Endothelial cell of umbilical vein (primary cell): ENCODE measurements around the gene FAM118A. TPM values are rescaled to one million over a fixed set of nuclear protein-coding genes. Genes with fewer than 3 reads are reported as not detected.

Experiments
- BruUV-seq: library from RNA; stranded (reverse); fragments of 400-500 nt; replicated peaks from 2 replicates; lab custom pipeline; 2021; lab: Mats Ljungman, UMichigan
- CTCF ChIA-PET: fragments of 300-600, 350-600 bp; sonication (Branson Sonifier 250); formaldehyde crosslinking; loops from one replicate; lab custom pipeline; 2021; ENCODE audit warnings: antibody characterized with exemption, inconsistent platforms; lab: Charles Lee
- POLR2A ChIA-PET: fragments of 300-600, 350-600 bp; sonication (Branson Sonifier 250); formaldehyde crosslinking; loops from one replicate; lab custom pipeline; 2021; ENCODE audit warnings: antibody characterized with exemption, inconsistent platforms; lab: Charles Lee
- DNase-seq: peaks from one replicate; pipeline ENCODE4 v3.0.0-alpha.2; 2011; ENCODE audit warnings: low read depth, low spot score
- FAIRE-seq: peaks from 2 replicates; lab custom pipeline; 2011; peaks lifted over from hg19 to GRCh38; lab: Jason Lieb, UNC
- H2AFZ ChIP-seq: 2 replicates; pipeline ENCODE4 v1.6.0; 2012; ENCODE audit warnings: low read depth, low read length, control low read depth, inconsistent platforms
- H3K27ac ChIP-seq: 2 replicates; pipeline ENCODE4 v1.5.1; 2011; ENCODE audit warnings: low read depth, mild to moderate bottlenecking, control low read depth, low read length, moderate library complexity; ENCODE audit not compliant: insufficient read depth
- H3K27me3 ChIP-seq, 2 experiments: 2 replicates each; pipeline versions ENCODE4 v1.6.0 to v1.6.1; 2011; ENCODE audit warnings: low read length in 2 of 2, mixed read lengths in 1 of 2; ENCODE audit not compliant: control insufficient read depth in 2 of 2, insufficient read depth in 2 of 2
- H3K36me3 ChIP-seq, 2 experiments: 2 replicates in 1 of 2; 3 replicates in 1 of 2; pipeline ENCODE4 v1.5.1; 2011; ENCODE audit warnings: low read length in 2 of 2, mild to moderate bottlenecking in 1 of 2, moderate library complexity in 1 of 2; ENCODE audit not compliant: control insufficient read depth in 2 of 2, insufficient read depth in 2 of 2; ENCODE audit errors: extremely low read depth in 1 of 2
- H3K4me1 ChIP-seq: 3 replicates; pipeline ENCODE4 v1.5.1; 2011; ENCODE audit warnings: mild to moderate bottlenecking, low read length; ENCODE audit not compliant: control insufficient read depth, insufficient read depth; ENCODE audit errors: extremely low read depth
- H3K4me2 ChIP-seq: 2 replicates; pipeline ENCODE4 v1.6.1; 2011; ENCODE audit warnings: low read length, control low read depth, mixed read lengths; ENCODE audit not compliant: insufficient read depth
- H3K4me3 ChIP-seq, 3 experiments: fragments of 200-600 bp in 1 of 3; sonication (generic), shearing (Covaris generic) in 1 of 3; replicated peaks in 1 of 3; 2 replicates each; pipeline ENCODE4 v1.5.1; 2011 to 2016; ENCODE audit warnings: control low read depth in 3 of 3, low read length in 3 of 3, mild to moderate bottlenecking in 2 of 3, inconsistent platforms in 1 of 3, low read depth in 1 of 3, moderate library complexity in 1 of 3; ENCODE audit not compliant: insufficient read depth in 1 of 3
- H3K79me2 ChIP-seq: 2 replicates; pipeline ENCODE4 v1.6.0; 2012; ENCODE audit warnings: low read length, inconsistent platforms; ENCODE audit not compliant: control insufficient read depth, insufficient read depth
- H3K9ac ChIP-seq: replicated peaks from 2 replicates; pipeline ENCODE3; 2011; ENCODE audit warnings: low read length, control low read depth; ENCODE audit not compliant: insufficient read depth; ENCODE audit errors: extremely low read depth
- H3K9me1 ChIP-seq: replicated peaks from 3 replicates; pipeline ENCODE4 v1.6.0; 2011; ENCODE audit warnings: mild to moderate bottlenecking, low read length; ENCODE audit not compliant: control insufficient read depth, insufficient read depth; ENCODE audit errors: extremely low read depth
- H3K9me3 ChIP-seq: replicated peaks from 2 replicates; pipeline ENCODE4 v1.5.1; 2012; ENCODE audit warnings: low read length, inconsistent platforms; ENCODE audit not compliant: control insufficient read depth, insufficient read depth
- H4K20me1 ChIP-seq: replicated peaks from 2 replicates; pipeline ENCODE3; 2011; ENCODE audit warnings: mild to moderate bottlenecking, low read length; ENCODE audit not compliant: control insufficient read depth, insufficient read depth; ENCODE audit errors: extremely low read depth
- CTCF ChIP-seq, 2 donors: IDR thresholded peaks; 1 replicate in 1 of 2; 2 replicates in 1 of 2; pipeline ENCODE4 v1.5.1; 2011; ENCODE audit warnings: low read length in 2 of 2, mild to moderate bottlenecking in 2 of 2, moderate library complexity in 2 of 2, control low read depth in 1 of 2, inconsistent platforms in 1 of 2, low read depth in 1 of 2; ENCODE audit not compliant: insufficient read depth in 1 of 2; ENCODE audit errors: extremely low read depth in 1 of 2
- EZH2 ChIP-seq: IDR thresholded peaks from 2 replicates; pipeline ENCODE4 v1.6.1; 2012; ENCODE audit warnings: borderline replicate concordance, low read depth, mild to moderate bottlenecking, moderate library complexity, low read length, inconsistent platforms; ENCODE audit not compliant: severe bottlenecking
- FOS ChIP-seq: IDR thresholded peaks from 2 replicates; pipeline ENCODE4 v1.6.1; 2011; ENCODE audit warnings: mild to moderate bottlenecking, low read length, moderate library complexity, borderline replicate concordance; ENCODE audit not compliant: insufficient read depth
- GATA2 ChIP-seq: IDR thresholded peaks from 2 replicates; pipeline ENCODE4 v1.7.0; 2011; ENCODE audit warnings: low read depth, mild to moderate bottlenecking, moderate library complexity, mixed read lengths, low read length; ENCODE audit not compliant: insufficient read length, insufficient read depth
- JUN ChIP-seq: IDR thresholded peaks from 2 replicates; pipeline ENCODE4 v1.6.1; 2011; ENCODE audit warnings: borderline replicate concordance, low read depth; ENCODE audit not compliant: insufficient read length, insufficient read depth
- MAX ChIP-seq: IDR thresholded peaks from 2 replicates; pipeline ENCODE4 v1.6.1; 2011; ENCODE audit not compliant: insufficient read depth, insufficient read length
- MYC ChIP-seq: IDR thresholded peaks from one replicate; pipeline ENCODE4 v1.6.1; 2011; ENCODE audit warnings: mild to moderate bottlenecking, low read depth, low read length
- POLR2A ChIP-seq: IDR thresholded peaks from 2 replicates; pipeline ENCODE4 v1.6.1; 2012; ENCODE audit warnings: low read depth, mild to moderate bottlenecking, control low read depth, low read length
- POLR2AphosphoS5 ChIP-seq: IDR thresholded peaks from 2 replicates; pipeline ENCODE4 v1.6.1; 2012; ENCODE audit warnings: low read depth, mild to moderate bottlenecking, control low read depth, low read length, moderate library complexity; ENCODE audit not compliant: insufficient read depth
- dilution Hi-C: fragments of 300-500 bp; cut with MboI; formaldehyde crosslinking; loops from one replicate; pipeline ENCODE4 v1.15.0; 2019; ENCODE audit warnings: low sequenced_read_pairs; ENCODE audit not compliant: extremely low pct_ligation_motif_present
- intact Hi-C: fragments of 100-400 bp; cut with micrococcal nuclease; formaldehyde crosslinking; loops from one replicate; pipeline ENCODE4 v1.10.0; 2022
- polyA plus RNA-seq, 4 experiments: library from polyadenylated mRNA; depleted of rRNA in 3 of 4; stranded (reverse) in 3 of 4; unstranded in 1 of 4; fragments of >200 nt; gene quantifications; 2 replicates each; pipeline versions ENCODE4 v1.2.1 to v1.2.3, GENCODE V29; 2011 to 2012; ENCODE audit warnings: missing spikeins in 1 of 4
- total RNA-seq: library from RNA; stranded (reverse); gene quantifications from 2 replicates; pipeline ENCODE4 v1.2.3, GENCODE V29; 2021

FAM118A gene
- total and polyA plus RNA-seq, 2 donors (not counting 3 experiments of a cell fraction or from before 2014, with no cell fraction given): 20.2 to 25.6 TPM

- no peak for TF ChIP-seq GATA2
- TF ChIP-seq CTCF (IDR thresholded peaks at IDR 0.05; ENCODE audit: extremely low read depth in 1 of 2, insufficient read depth in 1 of 2, low read depth in 1 of 2, low read length in 2 of 2): no peak
- no peak for TF ChIP-seq EZH2
- TF ChIP-seq JUN: no peak
- TF ChIP-seq POLR2A: no peak
- TF ChIP-seq MAX: no peak
- no peak for TF ChIP-seq FOS
- TF ChIP-seq POLR2AphosphoS5: no peak
- TF ChIP-seq MYC: no peak
- H3K9me3 ChIP-seq: no peaks in the 10 kb centered on the region
- no peak overlapping the region for H3K4me3 ChIP-seq
- no peak overlapping the region for H2AFZ ChIP-seq
- no peak overlapping the region for H3K4me2 ChIP-seq
- H3K9ac ChIP-seq: no peak overlapping the region
- no peak overlapping the region for H3K27ac ChIP-seq
- H3K4me1 ChIP-seq: no peaks in the 10 kb centered on the region
- no peaks in the 10 kb centered on the region for H3K9me1 ChIP-seq
- dilution Hi-C loops (loop anchor here (10.0 kb wide), 1 partner anchor 102 kb away; no protein-coding TSS in a partner anchor), intact Hi-C loops (no loop called here)
- H3K36me3 ChIP-seq: no peaks in the 10 kb centered on the region
- no peaks in the 10 kb centered on the region for H4K20me1 ChIP-seq
- DNase-seq (peak; percentile 48), FAIRE-seq (no peak)
- H3K27me3 ChIP-seq: peaks cover 0 to 2% of the 10 kb centered on the region in 2 experiments
- POLR2A ChIA-PET: no interaction called here
- CTCF ChIA-PET: interaction anchor here (1.5 kb wide), 1 partner anchor 9 kb away, joined by 3 read pairs; no protein-coding TSS in a partner anchor
- BruUV-seq: no TSS peak
- no peaks in the 10 kb centered on the region for H3K79me2 ChIP-seq
Measured at GRCh38 chr22:45376703-45377102, 67.0 kb downstream of the FAM118A start.
